Measurements from ENCODE around the gene FOXN4. TPM values are rescaled to one million over a fixed set of nuclear protein-coding genes. Genes with fewer than 3 reads are reported as not detected.
A peak's percentile ranks its signal among the peaks of the same experiment; 100 is the strongest.

Gene FOXN4
- total and polyA plus RNA-seq, 9 donors, result 0.04 to 0.52 (median 0.11) TPM

- peaks cover 5% of the 10 kb centered on the region for H3K27me3 ChIP-seq (ENCODE audit: control insufficient read depth, insufficient read depth, low read length)
- DNase-seq, result no peak
- H3K4me1 ChIP-seq (ENCODE audit: control insufficient read depth, insufficient read depth, low read length), result peaks cover 8% of the 10 kb centered on the region
- no peak overlapping the region for H3K27ac ChIP-seq (ENCODE audit: low read length)
- no peaks in the 10 kb centered on the region for H3K36me3 ChIP-seq (ENCODE audit: control insufficient read depth, insufficient read depth, low read length)
- H3K9me3 ChIP-seq (replicated peaks; ENCODE audit: control insufficient read depth, low read depth, low read length), result no peaks in the 10 kb centered on the region
- H3K4me3 ChIP-seq (ENCODE audit: low read length), result no peak overlapping the region
These were observed 22.8 kb downstream of the FOXN4 start for GRCh38 chr12:109286252-109286651.

GRCh38 chr12:109284392-109284791 lies 24.7 kb downstream of the FOXN4 start:
- Histone ChIP-seq H3K27ac (ENCODE audit: low read length) (no peak overlapping the region), H3K9me3 (replicated peaks; ENCODE audit: control insufficient read depth, low read depth, low read length) (no peaks in the 10 kb centered on the region), H3K27me3 (ENCODE audit: control insufficient read depth, insufficient read depth, low read length) (no peaks in the 10 kb centered on the region), H3K4me3 (ENCODE audit: low read length) (no peak overlapping the region), H3K36me3 (ENCODE audit: control insufficient read depth, insufficient read depth, low read length) (no peaks in the 10 kb centered on the region), H3K4me1 (ENCODE audit: control insufficient read depth, insufficient read depth, low read length) (no peaks in the 10 kb centered on the region)
- 92% methylated on average over 12 of the region's 20 CpGs for WGBS (ENCODE audit: insufficient coverage)
- no peak for DNase-seq

- H3K4me1 ChIP-seq (ENCODE audit: control insufficient read depth, insufficient read depth, low read length), result peaks cover 17% of the 10 kb centered on the region
- no peaks in the 10 kb centered on the region for H3K36me3 ChIP-seq (ENCODE audit: control insufficient read depth, insufficient read depth, low read length)
- no peaks in the 10 kb centered on the region for H3K27me3 ChIP-seq (ENCODE audit: control insufficient read depth, insufficient read depth, low read length)
- no peaks in the 10 kb centered on the region for H3K9me3 ChIP-seq (replicated peaks; ENCODE audit: control insufficient read depth, low read depth, low read length)
- no peak for DNase-seq
- H3K27ac ChIP-seq (ENCODE audit: low read length), result no peak overlapping the region
- H3K4me3 ChIP-seq (ENCODE audit: low read length), result no peak overlapping the region
- WGBS (ENCODE audit: insufficient coverage), result 86% methylated on average over 13 of the region's 17 CpGs
These were observed 27.6 kb downstream of the FOXN4 start for GRCh38 chr12:109281452-109281851.

- Histone ChIP-seq H3K9me3 (replicated peaks; ENCODE audit: control insufficient read depth, low read depth, low read length) (no peaks in the 10 kb centered on the region), H3K36me3 (ENCODE audit: control insufficient read depth, insufficient read depth, low read length) (no peaks in the 10 kb centered on the region), H3K4me1 (ENCODE audit: control insufficient read depth, insufficient read depth, low read length) (peaks cover 17% of the 10 kb centered on the region), H3K4me3 (ENCODE audit: low read length) (no peak overlapping the region), H3K27me3 (ENCODE audit: control insufficient read depth, insufficient read depth, low read length) (no peaks in the 10 kb centered on the region), H3K27ac (ENCODE audit: low read length) (no peak overlapping the region)
- 90% methylated on average over 8 of the region's 13 CpGs for WGBS (ENCODE audit: insufficient coverage)
- no peak for DNase-seq
These were observed 29.6 kb downstream of the FOXN4 start for GRCh38 chr12:109279525-109279924.

- Histone ChIP-seq H3K27ac (ENCODE audit: low read length) (no peak overlapping the region), H3K9me3 (replicated peaks; ENCODE audit: control insufficient read depth, low read depth, low read length) (no peaks in the 10 kb centered on the region), H3K36me3 (ENCODE audit: control insufficient read depth, insufficient read depth, low read length) (no peaks in the 10 kb centered on the region), H3K4me1 (ENCODE audit: control insufficient read depth, insufficient read depth, low read length) (peaks cover 17% of the 10 kb centered on the region), H3K27me3 (ENCODE audit: control insufficient read depth, insufficient read depth, low read length) (no peaks in the 10 kb centered on the region), H3K4me3 (ENCODE audit: low read length) (no peak overlapping the region)
- WGBS (ENCODE audit: insufficient coverage), result 85% methylated on average over 8 of the region's 10 CpGs
- DNase-seq, result no peak
These were observed 30.2 kb downstream of the FOXN4 start for GRCh38 chr12:109278912-109279311.

- H3K27ac ChIP-seq (ENCODE audit: low read length), result peak overlapping the region; percentile 21
- H3K4me1 ChIP-seq (ENCODE audit: control insufficient read depth, insufficient read depth, low read length), result peaks cover 17% of the 10 kb centered on the region
- H3K27me3 ChIP-seq (ENCODE audit: control insufficient read depth, insufficient read depth, low read length), result peaks cover 5% of the 10 kb centered on the region
- peak; percentile 81 for DNase-seq
- H3K9me3 ChIP-seq (replicated peaks; ENCODE audit: control insufficient read depth, low read depth, low read length), result no peaks in the 10 kb centered on the region
- no peak overlapping the region for H3K4me3 ChIP-seq (ENCODE audit: low read length)
- WGBS (ENCODE audit: insufficient coverage), result 40% methylated on average over 5 of the region's 15 CpGs
- no peaks in the 10 kb centered on the region for H3K36me3 ChIP-seq (ENCODE audit: control insufficient read depth, insufficient read depth, low read length)
These were observed 31.0 kb downstream of the FOXN4 start for GRCh38 chr12:109277899-109278762.

- H3K27me3 ChIP-seq (ENCODE audit: control insufficient read depth, insufficient read depth, low read length), result peaks cover 5% of the 10 kb centered on the region
- H3K27ac ChIP-seq (ENCODE audit: low read length), result peak overlapping the region; percentile 21
- no peak for DNase-seq
- peaks cover 17% of the 10 kb centered on the region for H3K4me1 ChIP-seq (ENCODE audit: control insufficient read depth, insufficient read depth, low read length)
- no peaks in the 10 kb centered on the region for H3K36me3 ChIP-seq (ENCODE audit: control insufficient read depth, insufficient read depth, low read length)
- no peak overlapping the region for H3K4me3 ChIP-seq (ENCODE audit: low read length)
- WGBS (ENCODE audit: insufficient coverage), result 90% methylated on average over 3 of the region's 8 CpGs
- H3K9me3 ChIP-seq (replicated peaks; ENCODE audit: control insufficient read depth, low read depth, low read length), result no peaks in the 10 kb centered on the region
These were observed 31.7 kb downstream of the FOXN4 start for GRCh38 chr12:109277255-109277898.

- peaks cover 5% of the 10 kb centered on the region for H3K27me3 ChIP-seq (ENCODE audit: control insufficient read depth, insufficient read depth, low read length)
- WGBS (ENCODE audit: insufficient coverage), result 96% methylated on average over 5 of the region's 5 CpGs
- no peak overlapping the region for H3K27ac ChIP-seq (ENCODE audit: low read length)
- DNase-seq, result no peak
- H3K9me3 ChIP-seq (replicated peaks; ENCODE audit: control insufficient read depth, low read depth, low read length), result no peaks in the 10 kb centered on the region
- peaks cover 17% of the 10 kb centered on the region for H3K4me1 ChIP-seq (ENCODE audit: control insufficient read depth, insufficient read depth, low read length)
- no peak overlapping the region for H3K4me3 ChIP-seq (ENCODE audit: low read length)
- no peaks in the 10 kb centered on the region for H3K36me3 ChIP-seq (ENCODE audit: control insufficient read depth, insufficient read depth, low read length)
These were observed 32.9 kb downstream of the FOXN4 start for GRCh38 chr12:109276160-109276559.

- WGBS (ENCODE audit: insufficient coverage), result no CpG with 5 or more reads among the region's 4 CpGs
- Histone ChIP-seq H3K36me3 (ENCODE audit: control insufficient read depth, insufficient read depth, low read length) (no peaks in the 10 kb centered on the region), H3K9me3 (replicated peaks; ENCODE audit: control insufficient read depth, low read depth, low read length) (no peaks in the 10 kb centered on the region), H3K27ac (ENCODE audit: low read length) (no peak overlapping the region), H3K4me1 (ENCODE audit: control insufficient read depth, insufficient read depth, low read length) (peaks cover 17% of the 10 kb centered on the region), H3K4me3 (ENCODE audit: low read length) (no peak overlapping the region), H3K27me3 (ENCODE audit: control insufficient read depth, insufficient read depth, low read length) (peaks cover 5% of the 10 kb centered on the region)
- DNase-seq, result no peak
These were observed 33.9 kb downstream of the FOXN4 start for GRCh38 chr12:109275173-109275572.

- no CpG with 5 or more reads among the region's 1 CpG for WGBS (ENCODE audit: insufficient coverage)
- DNase-seq, result no peak
- no peaks in the 10 kb centered on the region for H3K36me3 ChIP-seq (ENCODE audit: control insufficient read depth, insufficient read depth, low read length)
- no peak overlapping the region for H3K27ac ChIP-seq (ENCODE audit: low read length)
- H3K4me1 ChIP-seq (ENCODE audit: control insufficient read depth, insufficient read depth, low read length), result peaks cover 17% of the 10 kb centered on the region
- H3K27me3 ChIP-seq (ENCODE audit: control insufficient read depth, insufficient read depth, low read length), result peaks cover 5% of the 10 kb centered on the region
- no peaks in the 10 kb centered on the region for H3K9me3 ChIP-seq (replicated peaks; ENCODE audit: control insufficient read depth, low read depth, low read length)
- H3K4me3 ChIP-seq (ENCODE audit: low read length), result no peak overlapping the region
These were observed 34.7 kb downstream of the FOXN4 start for GRCh38 chr12:109274381-109274780.

All from muscle of leg (tissue), 11 donors.